Measurements from ENCODE around the gene PTCD1. TPM values are rescaled to one million over a fixed set of nuclear protein-coding genes. Genes with fewer than 3 reads are reported as not detected.

Gene PTCD1
- total RNA-seq, 4 donors from 2014 or later = 5.7 to 12.7 (median 6.6) TPM

GRCh38 chr7:99404235-99404976 is 34.2 kb downstream of the PTCD1 start:
- no peak for DNase-seq

GRCh38 chr7:99403764-99404163 is 34.8 kb downstream of the PTCD1 start:
- no peak overlapping the region for H3K27ac ChIP-seq
- no peak for TF ChIP-seq CTCF (IDR thresholded peaks at IDR 0.05)
- TF ChIP-seq POLR2A (IDR thresholded peaks at IDR 0.05) = no peak
- no peaks in the 10 kb centered on the region for H3K27me3 ChIP-seq
- H3K36me3 ChIP-seq = peaks cover 21 to 70% (median 33%) of the 10 kb centered on the region in 3 donors
- 88 to 96% methylated on average over 5 of the region's 5 CpGs for WGBS, 2 donors
- H3K4me3 ChIP-seq = no peak overlapping the region
- peaks cover 17 to 39% (median 17%) of the 10 kb centered on the region in 3 donors for H3K4me1 ChIP-seq
- no peak for DNase-seq
- intact Hi-C loops (cut with DNase I) = no loop called here
- H3K9me3 ChIP-seq = no peaks in the 10 kb centered on the region

More at GRCh38 chr7:99404235-99404976, 34.2 kb downstream of the PTCD1 start:
- H3K27me3 ChIP-seq = no peaks in the 10 kb centered on the region
- WGBS, 2 donors = 38 to 69% methylated on average over 3 to 18 of the region's 18 CpGs
- TF ChIP-seq POLR2A (IDR thresholded peaks at IDR 0.05) (no peak), CTCF (IDR thresholded peaks at IDR 0.05) (no peak)
- peaks cover 17 to 41% (median 17%) of the 10 kb centered on the region in 3 donors for H3K4me1 ChIP-seq
- H3K4me3 ChIP-seq = no peak overlapping the region
- H3K36me3 ChIP-seq = peaks cover 14 to 63% (median 28%) of the 10 kb centered on the region in 3 donors
- H3K9me3 ChIP-seq = no peaks in the 10 kb centered on the region
- no peak overlapping the region for H3K27ac ChIP-seq
- intact Hi-C loops (cut with DNase I) = no loop called here

DNA sequence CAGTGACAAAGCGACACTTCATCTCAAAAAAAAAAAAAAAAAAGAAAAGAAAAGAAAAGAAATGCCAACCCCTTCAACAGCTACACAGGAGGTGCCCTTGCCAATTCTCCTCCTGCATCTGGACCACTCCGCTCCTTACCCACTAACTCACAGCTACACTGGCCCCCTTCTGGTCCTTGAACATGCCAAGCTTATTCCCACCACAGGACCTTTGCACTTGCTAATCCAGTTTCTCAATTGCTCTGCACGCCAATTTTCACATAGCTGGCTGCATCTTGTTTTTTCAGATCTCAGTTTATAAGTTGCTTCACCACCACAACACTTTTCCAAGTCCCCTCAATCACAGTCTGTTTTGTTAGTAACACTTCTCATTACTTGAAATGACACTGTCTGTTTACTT is 35.7 kb downstream of the PTCD1 start:
- H3K4me1 ChIP-seq = peaks cover 16 to 38% (median 17%) of the 10 kb centered on the region in 3 donors
- intact Hi-C loops (cut with DNase I) = no loop called here
- no peak overlapping the region for H3K4me3 ChIP-seq
- no peaks in the 10 kb centered on the region for H3K9me3 ChIP-seq
- H3K27me3 ChIP-seq = no peaks in the 10 kb centered on the region
- WGBS, 2 donors = 98% methylated on average over 3 of the region's 3 CpGs
- no peak for DNase-seq
- no peak overlapping the region for H3K27ac ChIP-seq
- TF ChIP-seq POLR2A (IDR thresholded peaks at IDR 0.05) (no peak), CTCF (IDR thresholded peaks at IDR 0.05) (no peak)
- H3K36me3 ChIP-seq = peaks cover 25 to 79% (median 37%) of the 10 kb centered on the region in 3 donors

- no peak overlapping the region for H3K4me3 ChIP-seq
- TF ChIP-seq CTCF (IDR thresholded peaks at IDR 0.05) (no peak), POLR2A (IDR thresholded peaks at IDR 0.05) (no peak)
- peaks cover 32 to 100% (median 53%) of the 10 kb centered on the region in 3 donors for H3K36me3 ChIP-seq
- intact Hi-C loops (cut with DNase I) = no loop called here
- no peaks in the 10 kb centered on the region for H3K27me3 ChIP-seq
- 64 to 80% methylated on average over 1 to 4 of the region's 6 CpGs for WGBS, 2 donors
- no peak overlapping the region for H3K27ac ChIP-seq
- peaks cover 0 to 6% (median 0%) of the 10 kb centered on the region in 3 donors for H3K4me1 ChIP-seq
- H3K9me3 ChIP-seq = no peaks in the 10 kb centered on the region
- no peak for DNase-seq
Observed at GRCh38 chr7:99399597-99399996, 39.0 kb downstream of the PTCD1 start.

DNA sequence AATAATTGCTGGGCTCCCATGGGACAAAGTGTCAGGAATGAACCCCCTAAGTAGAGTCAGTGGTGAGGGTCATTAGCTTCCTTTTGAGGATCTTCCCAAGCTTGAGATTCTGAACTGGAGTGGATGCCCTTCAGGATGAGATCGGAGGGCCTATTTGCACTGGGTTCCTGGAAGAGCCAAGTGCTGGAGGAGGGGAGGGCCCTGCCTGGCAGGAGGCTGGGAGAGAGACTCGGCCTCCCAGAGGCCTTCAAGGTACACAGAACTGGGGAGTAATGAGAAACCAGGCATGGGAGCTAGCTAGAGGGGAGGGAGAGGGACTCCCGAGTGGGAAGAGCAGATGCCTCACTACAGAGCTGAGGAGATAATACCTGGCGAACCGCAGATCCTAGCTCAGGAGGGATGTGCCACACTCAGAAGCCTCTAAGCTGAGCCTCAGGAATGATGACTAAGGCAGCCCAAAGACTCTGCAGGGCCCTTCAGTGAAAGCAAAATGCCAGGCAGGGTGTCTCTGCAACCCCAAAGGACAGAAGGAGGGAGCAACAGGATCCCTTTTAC is 39.6 kb downstream of the PTCD1 start:
- Histone ChIP-seq H3K9me3 (no peaks in the 10 kb centered on the region), H3K36me3 (peaks cover 32 to 100% (median 53%) of the 10 kb centered on the region in 3 donors), H3K4me3 (no peak overlapping the region), H3K27ac (no peak overlapping the region), H3K4me1 (peaks cover 0 to 1% (median 1%) of the 10 kb centered on the region in 3 donors), H3K27me3 (no peaks in the 10 kb centered on the region)
- no peak for DNase-seq
- no peak for TF ChIP-seq CTCF (IDR thresholded peaks at IDR 0.05)
- no peak for TF ChIP-seq POLR2A (IDR thresholded peaks at IDR 0.05)
- 49 to 83% methylated on average over 2 to 5 of the region's 5 CpGs for WGBS, 2 donors
- intact Hi-C loops (cut with DNase I) = no loop called here
